Subcutaneous adipose tissue (tissue), 4 donors: Measurements from ENCODE around the gene MADD. TPM values are rescaled to one million over a fixed set of nuclear protein-coding genes. Genes with fewer than 3 reads are reported as not detected.

Experiments used
- total RNA-seq, 4 donors: library from RNA; depleted of rRNA; stranded (reverse); fragments of >200 nt; gene quantifications; one replicate each; pipeline ENCODE4 v1.1.0, GENCODE V29; 2016
- TF ChIP-seq, protein P1 (sequence below): fragments of 450-650 bp; IDR thresholded peaks from one replicate; pipeline ENCODE4 v1.5.1; 2016; ENCODE audit warnings: low read depth, mild to moderate bottlenecking, control low read depth, antibody characterized with exemption, moderate library complexity

The MADD gene
- total RNA-seq, 4 donors from 2014 or later = 21.0 to 52.2 (median 44.6) TPM

DNA sequence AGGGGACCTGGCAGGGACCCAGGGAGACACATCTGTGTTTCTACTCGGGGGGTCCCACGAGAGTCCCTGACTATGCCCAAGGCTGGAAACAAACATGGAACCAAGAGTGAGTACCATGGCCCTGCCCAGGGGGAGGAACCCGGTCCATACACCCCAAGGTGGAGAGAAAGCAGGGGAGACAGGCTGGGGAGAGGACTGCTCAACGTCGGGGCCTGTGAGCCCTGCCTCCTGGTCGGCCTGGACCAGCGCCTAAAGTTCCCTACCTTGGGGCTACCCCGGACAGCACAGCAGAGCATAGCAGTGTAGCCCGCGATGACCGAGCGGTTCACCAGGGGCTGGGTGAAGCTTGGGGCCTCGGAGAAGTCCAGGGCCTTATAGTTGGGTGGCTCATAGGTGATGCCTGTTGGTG, 62.4 kb downstream of the MADD start:
- TF ChIP-seq, protein P1, sequence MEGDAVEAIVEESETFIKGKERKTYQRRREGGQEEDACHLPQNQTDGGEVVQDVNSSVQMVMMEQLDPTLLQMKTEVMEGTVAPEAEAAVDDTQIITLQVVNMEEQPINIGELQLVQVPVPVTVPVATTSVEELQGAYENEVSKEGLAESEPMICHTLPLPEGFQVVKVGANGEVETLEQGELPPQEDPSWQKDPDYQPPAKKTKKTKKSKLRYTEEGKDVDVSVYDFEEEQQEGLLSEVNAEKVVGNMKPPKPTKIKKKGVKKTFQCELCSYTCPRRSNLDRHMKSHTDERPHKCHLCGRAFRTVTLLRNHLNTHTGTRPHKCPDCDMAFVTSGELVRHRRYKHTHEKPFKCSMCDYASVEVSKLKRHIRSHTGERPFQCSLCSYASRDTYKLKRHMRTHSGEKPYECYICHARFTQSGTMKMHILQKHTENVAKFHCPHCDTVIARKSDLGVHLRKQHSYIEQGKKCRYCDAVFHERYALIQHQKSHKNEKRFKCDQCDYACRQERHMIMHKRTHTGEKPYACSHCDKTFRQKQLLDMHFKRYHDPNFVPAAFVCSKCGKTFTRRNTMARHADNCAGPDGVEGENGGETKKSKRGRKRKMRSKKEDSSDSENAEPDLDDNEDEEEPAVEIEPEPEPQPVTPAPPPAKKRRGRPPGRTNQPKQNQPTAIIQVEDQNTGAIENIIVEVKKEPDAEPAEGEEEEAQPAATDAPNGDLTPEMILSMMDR = no peak

- TF ChIP-seq, protein P1 = no peak
Measured at GRCh38 chr11:47332791-47333525, 63.0 kb downstream of the MADD start.

GRCh38 chr11:47333526-47333845, 63.6 kb downstream of the MADD start:
- TF ChIP-seq, protein P1 = no peak

DNA sequence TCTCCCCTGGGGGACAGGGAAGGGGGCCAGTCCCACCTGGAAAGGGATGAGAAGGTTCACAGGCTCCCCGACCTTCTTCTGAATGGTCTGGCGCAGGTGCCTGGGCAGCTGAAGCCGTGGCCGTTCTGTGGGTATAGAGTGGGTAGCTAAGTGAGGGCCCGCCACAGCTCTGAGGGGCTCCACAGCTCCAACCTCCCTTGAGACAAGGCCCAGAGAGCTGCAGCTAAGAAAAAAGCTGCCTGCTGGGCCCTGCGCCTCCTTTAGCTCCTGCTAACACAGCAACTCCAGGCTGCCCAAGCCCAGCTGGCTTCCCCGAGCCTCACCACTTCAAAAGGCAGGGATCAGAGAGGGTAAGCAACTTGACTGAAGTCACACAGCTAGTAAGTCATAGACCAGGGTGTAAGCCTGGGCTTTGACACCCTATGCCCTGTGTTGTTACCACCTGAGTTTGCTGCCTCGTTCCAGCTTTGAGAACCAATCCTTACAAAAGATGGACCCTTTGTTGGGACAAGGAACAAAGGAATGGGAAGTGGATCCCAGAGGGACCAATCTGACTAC, 64.0 kb downstream of the MADD start:
- TF ChIP-seq, protein P1 = no peak

DNA sequence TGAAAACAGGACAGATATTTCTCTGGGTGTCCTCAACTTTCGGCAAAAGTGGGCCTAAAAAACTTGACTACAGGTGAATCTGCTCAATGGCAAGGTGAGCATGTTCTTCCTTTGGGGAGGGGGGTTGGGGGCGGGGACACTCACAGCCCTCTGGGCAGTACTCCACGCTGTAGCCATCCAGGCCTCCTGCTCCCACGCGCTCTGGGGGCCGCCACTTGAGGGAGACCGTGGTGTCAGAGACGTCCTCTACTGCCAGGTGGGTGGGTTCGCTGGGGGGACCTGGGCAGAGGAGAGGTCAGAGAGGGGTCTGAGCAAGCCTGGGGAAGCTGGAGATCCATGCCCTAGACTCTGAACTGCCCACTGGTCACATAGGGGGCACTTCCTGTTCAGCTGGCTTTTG, 65.8 kb downstream of the MADD start:
- TF ChIP-seq, protein P1 = no peak

- TF ChIP-seq, protein P1 = no peak
Measured at GRCh38 chr11:47336595-47336994, 66.7 kb downstream of the MADD start.

DNA sequence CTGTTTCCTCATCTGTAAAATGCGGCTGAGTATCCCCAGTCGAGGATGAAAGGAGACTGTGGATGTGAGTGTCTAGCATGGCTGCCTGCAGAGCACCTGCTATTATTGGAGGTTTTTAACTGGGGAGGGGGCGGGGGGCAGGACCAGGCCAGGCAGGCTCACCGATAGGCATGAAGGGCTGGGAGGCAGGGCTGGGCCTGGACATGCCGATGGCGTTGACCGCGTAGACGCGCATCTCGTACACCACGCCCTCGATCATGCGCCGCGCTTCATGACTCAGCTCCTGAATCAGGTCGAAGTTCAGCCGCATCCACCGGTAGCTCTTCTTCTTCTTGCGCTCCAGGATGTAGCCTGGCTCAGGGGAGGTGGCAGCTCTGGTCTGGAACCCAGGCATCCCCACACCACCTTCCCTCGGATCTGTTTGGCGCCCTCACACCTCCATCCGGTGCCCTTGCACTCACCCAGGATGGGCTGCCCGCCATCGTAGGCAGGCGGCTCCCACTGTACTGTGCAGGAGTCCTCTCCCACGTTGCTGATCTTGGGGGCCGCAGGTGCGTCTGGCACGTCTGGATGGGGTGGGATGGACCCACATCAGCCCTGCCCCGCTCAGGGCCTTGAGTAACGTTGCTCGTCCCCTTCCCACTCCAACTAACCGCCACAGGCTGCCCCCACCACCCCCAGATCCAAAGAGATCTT, 67.4 kb downstream of the MADD start:
- TF ChIP-seq, protein P1 = no peak
